Ectodermal cell (in vitro differentiated cells): ENCODE results near the gene SPATA2. TPM values are rescaled to one million over a fixed set of nuclear protein-coding genes. Genes with fewer than 3 reads are reported as not detected.
A peak's percentile ranks its signal among the peaks of the same experiment; 100 is the strongest.
"Not testable (repeated sequence)": the region's sequence is repeated elsewhere in the genome, so short reads cannot be mapped to it uniquely, and the experiment has no call there.

Experiments
- H3K27ac ChIP-seq: 2 replicates; pipeline ENCODE4 v1.7.0; 2013; ENCODE audit warnings: mild to moderate bottlenecking, low read depth, low read length; ENCODE audit not compliant: insufficient read depth, poor library complexity, severe bottlenecking
- H3K27me3 ChIP-seq: 2 replicates; pipeline ENCODE4 v1.7.0; 2013; ENCODE audit warnings: mild to moderate bottlenecking, low read length; ENCODE audit not compliant: insufficient read depth, control insufficient read depth, poor library complexity, severe bottlenecking
- H3K36me3 ChIP-seq: one replicate; pipeline ENCODE4 v1.7.0; 2013; ENCODE audit warnings: low read length; ENCODE audit not compliant: control insufficient read depth, insufficient read depth
- H3K4me1 ChIP-seq: one replicate; pipeline ENCODE4 v1.7.0; 2013; ENCODE audit warnings: low read length; ENCODE audit not compliant: control insufficient read depth, insufficient read depth
- H3K4me3 ChIP-seq: 2 replicates; pipeline ENCODE4 v1.7.0; 2013; ENCODE audit warnings: low read depth, low read length, control low read depth; ENCODE audit not compliant: insufficient read depth
- H3K9me3 ChIP-seq: 2 replicates; pipeline ENCODE4 v1.7.0; 2013; ENCODE audit warnings: mild to moderate bottlenecking, low read length, moderate library complexity; ENCODE audit not compliant: control insufficient read depth
- WGBS, 2 experiments: methylation state at CpG; one replicate each; pipeline ENCODE4 v1.1.7; 2013; ENCODE audit warnings: missing lambda C conversion rate in 2 of 2; 5-methylcytosine and 5-hydroxymethylcytosine counted together
- polyA plus RNA-seq, 4 experiments: library from polyadenylated mRNA; stranded (reverse); fragments of 50-300 nt; gene quantifications; one replicate each; pipeline ENCODE4 v1.2.3, GENCODE V29; 2013

Gene SPATA2, protein sequence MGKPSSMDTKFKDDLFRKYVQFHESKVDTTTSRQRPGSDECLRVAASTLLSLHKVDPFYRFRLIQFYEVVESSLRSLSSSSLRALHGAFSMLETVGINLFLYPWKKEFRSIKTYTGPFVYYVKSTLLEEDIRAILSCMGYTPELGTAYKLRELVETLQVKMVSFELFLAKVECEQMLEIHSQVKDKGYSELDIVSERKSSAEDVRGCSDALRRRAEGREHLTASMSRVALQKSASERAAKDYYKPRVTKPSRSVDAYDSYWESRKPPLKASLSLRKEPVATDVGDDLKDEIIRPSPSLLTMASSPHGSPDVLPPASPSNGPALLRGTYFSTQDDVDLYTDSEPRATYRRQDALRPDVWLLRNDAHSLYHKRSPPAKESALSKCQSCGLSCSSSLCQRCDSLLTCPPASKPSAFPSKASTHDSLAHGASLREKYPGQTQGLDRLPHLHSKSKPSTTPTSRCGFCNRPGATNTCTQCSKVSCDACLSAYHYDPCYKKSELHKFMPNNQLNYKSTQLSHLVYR
- polyA plus RNA-seq (2013, experiment 1 of 4) = 13.8 TPM
- polyA plus RNA-seq (2013, experiment 2 of 4) = 14.8 TPM
- polyA plus RNA-seq (2013, experiment 3 of 4) = 11.5 TPM
- 13.2 TPM for polyA plus RNA-seq (2013, experiment 4 of 4)

DNA sequence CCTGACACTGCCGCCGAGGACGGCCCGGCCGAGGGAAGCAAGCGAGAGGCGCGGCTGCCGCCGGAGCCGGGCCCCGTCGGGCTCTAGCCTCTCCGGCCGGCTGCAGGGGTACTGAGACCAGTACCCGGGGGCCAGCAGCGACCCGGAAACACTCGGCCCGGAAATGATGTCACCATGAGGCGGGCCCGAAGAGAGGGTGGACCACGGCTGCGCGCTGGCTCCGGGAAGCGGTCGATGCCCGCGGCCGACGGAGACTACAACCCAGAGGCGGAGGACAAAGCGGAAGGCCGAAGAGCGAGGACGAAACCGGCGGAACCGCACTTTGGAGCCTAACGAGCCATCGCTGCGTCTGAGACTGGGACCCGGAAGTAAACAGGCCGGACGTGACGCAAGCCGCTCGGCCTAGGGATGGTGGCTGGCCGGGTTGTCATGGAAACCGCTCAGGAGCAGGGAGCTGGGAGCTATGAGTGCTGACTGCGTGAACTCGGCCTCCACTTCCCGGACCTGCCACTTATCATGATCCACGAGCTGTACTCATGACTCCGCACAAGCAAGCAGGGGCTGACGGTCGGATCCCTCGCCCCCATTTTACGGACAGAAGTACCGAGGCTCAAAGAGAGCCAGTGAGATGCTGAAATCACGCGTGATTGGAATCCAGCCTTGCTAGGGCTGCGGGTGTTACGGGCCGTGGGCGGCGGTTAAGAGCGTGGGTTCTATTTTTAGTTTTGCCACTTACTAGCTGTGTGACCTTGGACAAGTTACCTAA lies at the start of gene SPATA2:
TSS of gene SPATA2 (minus strand) at position 150 of the 766 bp plus-strand sequence. CDS start 7,039 bp downstream, outside the sequence.
- Histone ChIP-seq H3K27me3 (no peaks in the 10 kb centered on the region), H3K4me1 (peaks cover 10% of the 10 kb centered on the region), H3K36me3 (no peaks in the 10 kb centered on the region), H3K27ac (peak within 1 kb of the TSS; percentile 99), H3K9me3 (no peaks in the 10 kb centered on the region), H3K4me3 (peak within 1 kb of the TSS; percentile 96)
- WGBS, 2 experiments = 1% methylated on average over 69 of the region's 69 CpGs

DNA sequence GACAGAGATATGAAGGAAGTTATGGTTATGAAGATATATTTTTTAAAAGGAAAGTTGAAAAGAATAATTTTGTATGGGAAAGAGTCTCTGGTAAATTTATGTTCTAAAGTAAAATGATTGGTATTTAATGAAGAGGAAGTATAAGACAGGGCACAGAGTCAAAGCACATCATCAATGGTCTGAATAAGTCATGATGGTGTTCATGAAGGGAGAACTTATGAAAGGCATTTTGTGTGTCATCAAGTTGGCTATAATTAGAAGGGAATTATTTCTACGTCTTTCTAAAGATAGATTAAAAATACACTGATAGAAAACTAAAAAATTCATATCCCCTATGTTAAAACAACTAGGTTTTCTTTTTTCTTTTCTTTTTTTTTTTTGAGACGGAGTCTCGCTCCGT lies 46.1 kb upstream of the SPATA2 start:
- Histone ChIP-seq H3K27me3 (no peaks in the 10 kb centered on the region), H3K36me3 (peaks cover 6% of the 10 kb centered on the region), H3K4me3 (no peak overlapping the region), H3K27ac (no peak overlapping the region), H3K4me1 (no peaks in the 10 kb centered on the region), H3K9me3 (no peaks in the 10 kb centered on the region)
- 93 to 97% methylated on average over 3 of the region's 4 CpGs for WGBS, 2 experiments

DNA sequence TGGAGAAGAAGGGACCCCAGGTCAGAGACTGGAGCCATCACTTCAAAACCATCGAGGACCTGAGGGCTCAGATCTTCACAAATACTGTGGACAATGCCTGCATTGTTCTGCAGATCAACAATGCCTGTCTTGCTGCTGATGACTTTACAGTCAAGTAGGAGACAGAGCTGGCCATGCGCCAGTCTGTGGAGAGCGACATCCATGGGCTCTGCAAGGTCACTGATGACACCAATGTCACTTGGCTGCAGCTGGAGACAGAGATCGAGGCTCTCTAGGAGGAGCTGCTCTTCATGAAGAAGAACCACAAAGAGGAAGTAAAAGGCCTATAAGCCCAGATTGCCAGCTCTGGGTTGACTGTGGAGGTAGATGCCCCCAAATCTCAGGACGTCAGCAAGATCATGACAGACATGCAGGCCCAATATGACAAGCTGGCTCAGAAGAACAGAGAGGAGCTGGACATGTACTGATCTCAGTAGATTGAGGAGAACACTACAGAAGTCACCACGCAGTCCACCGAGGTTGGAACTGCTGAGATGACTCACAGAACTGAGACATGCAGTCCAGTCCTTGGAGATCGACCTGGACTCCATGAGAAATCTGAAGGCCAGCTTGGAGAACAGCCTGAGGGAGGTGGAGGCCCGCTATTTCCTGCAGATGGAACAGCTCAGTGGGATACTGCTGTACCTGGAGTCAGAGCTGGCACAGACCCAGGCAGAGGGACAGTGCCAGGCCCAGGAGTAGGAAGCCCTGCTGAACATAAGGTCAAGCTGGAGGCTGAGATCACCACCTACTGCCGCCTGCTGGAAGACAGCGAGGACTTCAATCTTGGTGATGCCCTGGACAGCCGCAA lies 42.0 kb upstream of the SPATA2 start:
- H3K9me3 ChIP-seq, H3K27ac ChIP-seq, H3K27me3 ChIP-seq, H3K4me3 ChIP-seq, H3K4me1 ChIP-seq: not testable (repeated sequence)
- peaks cover 21% of the 10 kb centered on the region for H3K36me3 ChIP-seq
- WGBS, 2 experiments = 94 to 96% methylated on average over 12 of the region's 12 CpGs

DNA sequence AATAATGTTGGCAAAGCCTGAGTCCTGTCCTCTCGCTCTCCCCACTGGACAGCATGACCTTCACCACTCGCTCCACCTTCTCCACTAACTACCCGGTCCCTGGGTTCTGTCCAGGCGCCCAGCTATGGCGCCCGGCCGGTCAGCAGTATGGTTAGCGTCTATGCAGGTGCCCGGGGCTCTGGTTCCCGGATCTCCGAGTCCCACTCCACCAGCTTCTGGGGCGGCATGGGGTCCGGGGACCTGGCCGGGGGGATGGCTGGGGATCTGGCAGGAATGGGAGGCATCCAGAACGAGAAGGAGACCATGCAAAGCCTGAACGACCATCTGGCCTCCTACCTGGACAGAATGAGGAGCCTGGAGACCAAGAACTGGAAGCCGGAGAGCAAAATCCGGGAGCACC lies 41.4 kb upstream of the SPATA2 start:
- Histone ChIP-seq H3K9me3 (no peaks in the 10 kb centered on the region), H3K27me3 (no peaks in the 10 kb centered on the region), H3K27ac (no peak overlapping the region), H3K4me3 (no peak overlapping the region), H3K36me3 (peaks cover 27% of the 10 kb centered on the region), H3K4me1 (no peaks in the 10 kb centered on the region)
- WGBS, 2 experiments = 95 to 98% methylated on average over 18 of the region's 18 CpGs

DNA sequence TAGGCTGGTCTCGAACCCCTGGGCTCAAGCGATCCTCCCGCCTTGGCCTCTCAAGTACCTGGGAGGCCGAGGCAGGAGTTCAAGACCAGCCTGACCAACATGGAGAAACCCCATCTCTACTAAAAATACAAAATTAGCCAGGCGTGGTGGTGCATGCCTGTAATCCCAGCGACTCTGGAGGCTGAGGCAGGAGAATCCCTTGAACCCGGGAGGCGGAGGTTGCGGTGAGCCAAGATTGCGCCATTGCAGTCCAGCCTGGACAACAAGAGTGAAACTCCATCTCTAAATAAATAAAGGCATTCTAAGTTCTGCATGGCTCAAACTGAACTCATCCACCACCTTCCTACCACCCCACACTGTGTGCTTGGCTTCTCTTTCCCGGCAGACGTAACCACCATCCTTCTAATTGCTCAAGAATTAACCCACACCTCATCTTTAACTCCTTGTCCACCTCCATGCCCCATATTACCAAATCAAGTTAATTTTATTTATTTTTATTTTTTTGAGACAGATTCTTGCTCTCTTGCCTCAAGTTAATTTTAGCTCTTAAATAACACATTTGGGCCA lies 40.6 kb upstream of the SPATA2 start:
- 93 to 95% methylated on average over 12 of the region's 12 CpGs for WGBS, 2 experiments
- peaks cover 35% of the 10 kb centered on the region for H3K36me3 ChIP-seq
- not testable (repeated sequence) for H3K4me3 ChIP-seq

DNA sequence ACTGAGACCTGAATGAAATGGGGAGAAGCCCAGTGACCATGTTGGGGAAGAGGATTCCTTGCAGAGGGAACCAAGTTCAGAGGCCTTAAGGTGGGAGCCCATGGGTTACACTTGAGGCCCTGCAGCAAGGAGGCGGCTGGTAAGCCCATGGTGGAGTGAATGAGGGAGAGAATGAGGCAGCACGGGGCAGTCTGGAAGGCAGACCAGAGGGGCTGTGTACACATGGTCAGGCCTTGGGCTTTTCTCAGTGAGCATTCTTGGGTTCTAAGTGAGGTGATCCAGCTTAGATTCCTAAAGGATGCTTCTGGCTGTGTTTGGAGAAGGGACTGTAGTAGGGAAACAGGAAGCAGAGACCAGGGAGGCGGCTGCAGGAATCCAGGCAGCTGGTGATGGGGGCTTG lies 39.8 kb upstream of the SPATA2 start:
- Histone ChIP-seq H3K4me3 (no peak overlapping the region), H3K27me3 (no peaks in the 10 kb centered on the region), H3K36me3 (peaks cover 36% of the 10 kb centered on the region), H3K27ac (no peak overlapping the region), H3K9me3 (no peaks in the 10 kb centered on the region), H3K4me1 (no peaks in the 10 kb centered on the region)
- WGBS, 2 experiments = 89 to 95% methylated on average over 3 of the region's 3 CpGs

More for the DNA sequence above, 40.6 kb upstream of the SPATA2 start:
- not testable (repeated sequence) for H3K4me1 ChIP-seq, H3K27me3 ChIP-seq, H3K9me3 ChIP-seq, H3K27ac ChIP-seq

DNA sequence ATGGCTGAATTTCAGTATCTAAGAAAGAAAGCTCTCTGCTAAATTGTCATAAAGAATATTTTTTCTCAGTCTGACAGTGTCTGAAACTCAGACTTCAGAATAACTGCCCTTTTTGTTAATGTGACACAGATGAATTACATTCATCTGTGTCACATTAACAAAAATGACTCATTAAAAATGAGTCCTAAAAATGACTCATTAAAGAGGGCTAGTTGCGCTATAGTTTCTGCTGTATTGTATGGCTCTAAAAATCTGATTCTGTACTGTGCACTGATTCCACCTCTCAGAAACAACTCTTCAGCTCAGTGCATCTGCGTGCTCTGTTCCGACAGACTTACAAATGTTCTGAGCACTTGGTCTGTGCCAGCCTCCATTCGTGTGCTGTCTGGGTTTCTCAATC lies 35.8 kb upstream of the SPATA2 start:
- 88 to 93% methylated on average over 4 of the region's 4 CpGs for WGBS, 2 experiments
- H3K9me3 ChIP-seq = no peaks in the 10 kb centered on the region
- no peaks in the 10 kb centered on the region for H3K4me1 ChIP-seq
- peaks cover 46% of the 10 kb centered on the region for H3K36me3 ChIP-seq
- no peak overlapping the region for H3K27ac ChIP-seq
- H3K4me3 ChIP-seq = no peak overlapping the region
- H3K27me3 ChIP-seq = no peaks in the 10 kb centered on the region

DNA sequence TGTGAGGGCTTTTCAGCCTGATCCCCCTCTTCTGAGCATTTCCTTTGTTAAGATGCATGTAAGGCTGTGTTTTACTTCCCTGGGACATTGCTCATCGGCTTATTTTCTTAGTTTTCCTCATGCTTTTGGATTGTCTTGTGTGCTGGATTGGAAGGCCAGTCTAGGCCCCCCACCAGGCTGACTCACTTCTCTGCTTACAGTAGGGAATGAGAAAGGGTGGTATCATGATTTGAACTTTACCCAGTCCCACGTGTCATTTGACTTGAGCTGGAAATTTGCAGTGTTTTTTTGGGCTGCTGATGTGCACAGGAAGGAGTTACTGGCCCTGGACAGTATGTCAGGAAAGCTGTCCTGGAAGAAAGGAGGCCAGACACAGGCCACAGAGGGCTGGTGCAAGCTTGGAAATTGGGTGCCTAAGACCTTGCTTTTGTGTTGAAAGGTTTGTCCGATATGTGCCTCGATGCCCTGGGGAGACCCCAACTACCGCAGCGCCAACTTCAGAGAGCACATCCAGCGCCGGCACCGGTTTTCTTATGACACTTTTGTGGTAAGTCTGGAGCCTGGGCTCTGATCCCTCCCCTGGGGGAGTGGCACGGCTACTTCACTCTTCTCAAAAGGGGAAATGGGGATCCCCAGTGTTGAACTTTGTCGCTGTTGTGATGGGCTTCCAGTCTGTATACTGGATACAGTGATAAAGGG lies 33.6 kb upstream of the SPATA2 start:
- Histone ChIP-seq H3K27me3 (no peaks in the 10 kb centered on the region), H3K36me3 (peaks cover 52% of the 10 kb centered on the region), H3K9me3 (no peaks in the 10 kb centered on the region), H3K4me1 (no peaks in the 10 kb centered on the region), H3K4me3 (no peak overlapping the region), H3K27ac (no peak overlapping the region)
- 97% methylated on average over 11 of the region's 11 CpGs for WGBS, 2 experiments

DNA sequence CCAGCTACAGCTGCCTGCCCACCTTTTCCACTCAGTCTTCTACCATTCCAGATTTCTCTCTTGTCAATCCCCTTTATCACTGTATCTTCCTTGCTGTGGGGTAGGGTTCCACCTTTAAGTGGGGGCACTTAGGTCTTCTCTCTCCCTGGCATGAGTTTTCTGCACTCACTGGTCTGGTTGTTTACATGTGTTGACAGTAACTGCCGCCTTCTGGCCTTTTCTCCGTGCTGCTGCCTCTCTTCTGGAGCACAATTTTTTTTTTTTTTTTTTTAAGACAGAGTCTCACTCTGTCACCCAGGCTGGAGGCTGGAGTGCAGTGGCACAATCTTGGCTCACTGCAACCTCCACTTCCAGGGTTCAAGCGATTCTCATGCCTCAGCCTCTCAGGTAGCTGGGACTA lies 32.8 kb upstream of the SPATA2 start:
- H3K9me3 ChIP-seq = no peaks in the 10 kb centered on the region
- no peak overlapping the region for H3K4me3 ChIP-seq
- H3K36me3 ChIP-seq = peaks cover 50% of the 10 kb centered on the region
- no peaks in the 10 kb centered on the region for H3K4me1 ChIP-seq
- 95 to 97% methylated on average over 3 of the region's 3 CpGs for WGBS, 2 experiments
- no peak overlapping the region for H3K27ac ChIP-seq
- no peaks in the 10 kb centered on the region for H3K27me3 ChIP-seq
